Caco-2 (cell line): ENCODE results near the gene RPS6KA4. TPM values are rescaled to one million over a fixed set of nuclear protein-coding genes. Genes with fewer than 3 reads are reported as not detected.

Source experiments
- BruUV-seq: library from RNA; stranded (reverse); fragments of 400-500 nt; replicated peaks from 2 replicates; lab custom pipeline; 2021; lab: Mats Ljungman, UMichigan
- CTCF ChIA-PET: fragments of 300-600 bp; sonication (Branson Sonifier 250); formaldehyde crosslinking; loops from one replicate; lab custom pipeline; 2022; ENCODE audit warnings: antibody characterized with exemption; lab: Charles Lee
- POLR2A ChIA-PET: fragments of 300-600 bp; sonication (Branson Sonifier 250); formaldehyde crosslinking; loops from one replicate; lab custom pipeline; 2022; ENCODE audit warnings: antibody characterized with exemption; lab: Charles Lee
- DNase-seq, 2 experiments: peaks; one replicate each; pipeline versions ENCODE4 v3.0.0 to v3.0.0-alpha.2; 2020 to 2022
- H3K27me3 ChIP-seq: replicated peaks from 2 replicates; pipeline ENCODE4 v1.6.0; 2011; ENCODE audit warnings: low read length; ENCODE audit not compliant: control insufficient read depth, insufficient read depth
- H3K36me3 ChIP-seq: 2 replicates; pipeline ENCODE4 v1.5.1; 2011; ENCODE audit warnings: low read length; ENCODE audit not compliant: control insufficient read depth, insufficient read depth
- H3K4me1 ChIP-seq: fragments of 250-450 bp; sonication (Bioruptor Pico); 2 replicates; pipeline ENCODE4 v1.5.1; 2020; ENCODE audit warnings: mild to moderate bottlenecking
- H3K4me3 ChIP-seq: 2 replicates; pipeline ENCODE4 v1.5.1; 2011; ENCODE audit warnings: low read depth, mild to moderate bottlenecking, control low read depth, low read length
- H3K9me3 ChIP-seq: fragments of 250-450 bp; sonication (Bioruptor Pico); 2 replicates; pipeline ENCODE4 v1.5.1; 2020; ENCODE audit warnings: mild to moderate bottlenecking, moderate library complexity
- H3K27ac Mint-ChIP-seq: one replicate; pipeline ENCODE4 v1.8.0; 2022; ENCODE audit warnings: mixed read lengths; ENCODE audit not compliant: unreplicated experiment
- H3K27me3 Mint-ChIP-seq: one replicate; pipeline ENCODE4 v1.8.0; 2022; ENCODE audit warnings: mixed read lengths; ENCODE audit not compliant: insufficient read depth, unreplicated experiment
- H3K36me3 Mint-ChIP-seq: one replicate; pipeline ENCODE4 v1.8.0; 2022; ENCODE audit warnings: mild to moderate bottlenecking, mixed read lengths; ENCODE audit not compliant: insufficient read depth, unreplicated experiment
- H3K4me1 Mint-ChIP-seq: one replicate; pipeline ENCODE4 v1.8.0; 2022; ENCODE audit warnings: low read depth, mixed read lengths; ENCODE audit not compliant: unreplicated experiment
- H3K4me3 Mint-ChIP-seq: one replicate; pipeline ENCODE4 v1.8.0; 2022; ENCODE audit warnings: mild to moderate bottlenecking, moderate library complexity, mixed read lengths; ENCODE audit not compliant: unreplicated experiment
- H3K9me3 Mint-ChIP-seq: one replicate; pipeline ENCODE4 v1.8.0; 2022; ENCODE audit warnings: mixed read lengths; ENCODE audit not compliant: unreplicated experiment
- intact Hi-C: fragments of 100-400 bp; cut with micrococcal nuclease; formaldehyde crosslinking; loops from one replicate; pipeline ENCODE4 v1.10.0; 2022; ENCODE audit not compliant: unreplicated experiment
- total RNA-seq: library from RNA; stranded (reverse); gene quantifications from 2 replicates; pipeline ENCODE4 v1.2.3, GENCODE V29; 2022
- TF ChIP-seq, protein P1 (sequence below), 2 experiments: fragments of 200-600 bp in 1 of 2; IDR thresholded peaks; 1 replicate in 1 of 2; 2 replicates in 1 of 2; pipeline versions ENCODE4 v1.5.1 to v1.8.0; 2011 to 2022; ENCODE audit warnings: antibody characterized with exemption in 1 of 2, control low read depth in 1 of 2, inconsistent platforms in 1 of 2, low read depth in 1 of 2, low read length in 1 of 2, mild to moderate bottlenecking in 1 of 2, moderate library complexity in 1 of 2; ENCODE audit not compliant: insufficient read depth in 1 of 2, severe bottlenecking in 1 of 2, unreplicated experiment in 1 of 2

The RPS6KA4 gene
- total RNA-seq, 1 experiment from 2014 or later, result 95.7 TPM

DNA sequence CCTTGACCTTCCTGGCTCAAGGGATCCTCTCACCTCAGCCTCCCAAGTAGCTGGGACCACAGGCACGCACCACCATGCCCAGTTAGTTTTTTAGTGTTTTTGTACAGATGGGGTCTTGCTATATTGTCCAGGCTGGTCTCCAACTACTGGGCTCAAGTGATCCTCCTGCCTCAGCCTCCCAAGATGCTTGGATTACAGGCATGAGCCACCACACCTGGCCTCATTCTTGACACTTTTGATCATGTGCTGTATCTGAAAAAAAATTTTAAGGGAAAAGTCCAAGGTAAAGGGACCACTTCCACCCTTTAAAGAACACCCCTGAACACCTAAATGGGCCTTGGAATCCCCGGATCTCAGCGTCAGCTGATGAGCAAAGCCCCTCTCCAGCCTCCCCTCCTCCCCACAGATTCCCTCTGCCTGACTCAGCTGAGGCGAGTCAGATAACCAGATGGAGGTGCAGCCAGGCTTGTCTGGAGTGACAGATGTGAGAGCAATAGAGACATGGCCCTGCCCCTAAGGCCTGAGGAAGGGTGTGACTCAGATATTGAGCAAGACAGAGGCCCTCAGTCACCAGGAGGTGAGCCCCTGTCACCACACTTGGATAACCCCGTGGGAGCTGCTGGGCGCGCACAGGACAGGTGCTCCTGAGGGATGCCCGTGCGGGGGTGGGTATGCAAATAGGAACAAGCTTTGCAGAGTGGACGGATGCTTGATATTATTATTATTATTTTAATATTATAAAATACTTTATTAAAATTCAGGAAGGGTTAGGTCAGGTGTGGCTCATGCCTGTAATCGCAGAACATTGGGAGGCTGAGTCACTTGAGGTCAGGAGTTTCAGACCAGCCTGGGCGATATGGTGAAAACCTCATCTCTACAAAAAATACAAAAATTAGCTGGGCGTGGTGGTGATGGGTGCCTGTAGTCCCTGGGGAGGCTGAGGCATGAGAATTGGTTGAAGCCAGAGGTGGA is 23.9 kb upstream of the RPS6KA4 start:
- Histone ChIP-seq H3K36me3 (no peaks in the 10 kb centered on the region), H3K4me3 (no peak overlapping the region), H3K9me3 (no peaks in the 10 kb centered on the region), H3K4me1 (peaks cover 5% of the 10 kb centered on the region; the same call in 1 of the 2 replicates), H3K27me3 (no peaks in the 10 kb centered on the region)
- intact Hi-C loops, result loop anchor here (1.0 kb wide), 1 partner anchor 18 kb away; the partner anchor contains the start of gene TRMT112
- CTCF ChIA-PET, result interaction anchor here (0.5 to 1.7 kb wide), 3 partner anchors 17 to 23 kb away, joined by 4 to 16 read pairs (median 15); partner anchors contain the start of genes PRDX5 and TRMT112
- Mint-ChIP-seq H3K27ac (peak overlapping the region; percentile 90), H3K36me3 (peaks cover 4% of the 10 kb centered on the region), H3K4me1 (peaks cover 12% of the 10 kb centered on the region), H3K27me3 (no peaks in the 10 kb centered on the region), H3K4me3 (peak overlapping the region; percentile 50), H3K9me3 (no peaks in the 10 kb centered on the region)
- TF ChIP-seq, protein P1, sequence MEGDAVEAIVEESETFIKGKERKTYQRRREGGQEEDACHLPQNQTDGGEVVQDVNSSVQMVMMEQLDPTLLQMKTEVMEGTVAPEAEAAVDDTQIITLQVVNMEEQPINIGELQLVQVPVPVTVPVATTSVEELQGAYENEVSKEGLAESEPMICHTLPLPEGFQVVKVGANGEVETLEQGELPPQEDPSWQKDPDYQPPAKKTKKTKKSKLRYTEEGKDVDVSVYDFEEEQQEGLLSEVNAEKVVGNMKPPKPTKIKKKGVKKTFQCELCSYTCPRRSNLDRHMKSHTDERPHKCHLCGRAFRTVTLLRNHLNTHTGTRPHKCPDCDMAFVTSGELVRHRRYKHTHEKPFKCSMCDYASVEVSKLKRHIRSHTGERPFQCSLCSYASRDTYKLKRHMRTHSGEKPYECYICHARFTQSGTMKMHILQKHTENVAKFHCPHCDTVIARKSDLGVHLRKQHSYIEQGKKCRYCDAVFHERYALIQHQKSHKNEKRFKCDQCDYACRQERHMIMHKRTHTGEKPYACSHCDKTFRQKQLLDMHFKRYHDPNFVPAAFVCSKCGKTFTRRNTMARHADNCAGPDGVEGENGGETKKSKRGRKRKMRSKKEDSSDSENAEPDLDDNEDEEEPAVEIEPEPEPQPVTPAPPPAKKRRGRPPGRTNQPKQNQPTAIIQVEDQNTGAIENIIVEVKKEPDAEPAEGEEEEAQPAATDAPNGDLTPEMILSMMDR (IDR thresholded peaks at IDR 0.05; ENCODE audit: insufficient read depth in 1 of 2, low read depth in 1 of 2, low read length in 1 of 2, severe bottlenecking in 1 of 2, unreplicated experiment in 1 of 2), result no peak
- BruUV-seq, result no TSS peak
- POLR2A ChIA-PET, result interaction anchor here (0.6 to 1.3 kb wide), 2 partner anchors 18 to 20 kb away, joined by 3 to 13 read pairs; partner anchors contain the start of genes PRDX5 and TRMT112
- DNase-seq, result peak; percentile 94 to 97

DNA sequence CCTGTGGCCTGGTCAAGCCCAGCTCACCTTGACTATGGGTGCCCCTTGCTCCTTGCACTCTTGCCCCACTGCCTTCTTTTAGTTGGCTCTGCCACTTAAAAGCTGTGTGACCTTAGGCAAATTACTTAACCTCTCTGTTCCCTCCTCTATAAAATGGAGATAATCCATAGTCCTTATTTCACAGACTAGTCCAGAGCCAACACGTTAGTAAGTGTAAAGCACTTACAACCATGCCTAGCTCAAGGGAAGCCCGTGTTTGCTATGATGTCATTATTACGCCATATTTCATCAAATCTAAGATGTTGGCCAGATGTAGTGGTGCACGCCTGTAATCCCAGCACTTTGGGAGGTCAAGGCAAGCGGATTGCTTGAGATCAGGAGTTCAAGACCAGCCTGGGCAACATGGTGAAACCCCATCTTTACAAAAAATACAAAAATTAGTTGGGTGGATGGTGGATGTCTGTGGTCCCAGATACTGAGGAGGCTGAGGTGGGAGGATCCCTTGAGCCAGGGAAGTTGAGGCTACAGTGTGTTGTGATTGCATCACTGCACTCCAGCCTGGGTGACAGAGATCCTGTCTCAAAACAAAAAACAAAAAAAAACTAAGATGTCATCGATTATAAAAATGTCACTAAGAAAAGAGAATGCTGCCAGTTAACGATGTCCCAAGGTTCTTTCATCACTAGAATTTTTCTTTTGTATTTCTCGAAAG is 21.3 kb upstream of the RPS6KA4 start:
- Mint-ChIP-seq H3K4me1 (peaks cover 12% of the 10 kb centered on the region), H3K9me3 (no peaks in the 10 kb centered on the region), H3K27me3 (no peaks in the 10 kb centered on the region), H3K27ac (no peak overlapping the region), H3K4me3 (no peak overlapping the region), H3K36me3 (peaks cover 4% of the 10 kb centered on the region)
- Histone ChIP-seq H3K36me3 (no peaks in the 10 kb centered on the region), H3K27me3 (no peaks in the 10 kb centered on the region), H3K4me1 (peaks cover 5% of the 10 kb centered on the region; the same call in 1 of the 2 replicates), H3K4me3 (no peak overlapping the region), H3K9me3 (no peaks in the 10 kb centered on the region)
- no peak for DNase-seq
- TF ChIP-seq, protein P1 (IDR thresholded peaks at IDR 0.05; ENCODE audit: insufficient read depth in 1 of 2, low read depth in 1 of 2, low read length in 1 of 2, severe bottlenecking in 1 of 2, unreplicated experiment in 1 of 2), result no peak
- BruUV-seq, result no TSS peak
- ChIA-PET POLR2A (interaction anchor here (0.5 to 0.6 kb wide), 2 partner anchors 14 to 1631 kb away, joined by 3 read pairs; partner anchors contain the start of gene BSCL2), CTCF (interaction anchor here (0.6 to 1.9 kb wide), 4 partner anchors 17 to 37 kb away, joined by 3 to 7 read pairs (median 4); partner anchors contain the start of gene PRDX5)
- intact Hi-C loops, result no loop called here
